ENCODE data around the gene DENND1C.

The DENND1C gene

DNA sequence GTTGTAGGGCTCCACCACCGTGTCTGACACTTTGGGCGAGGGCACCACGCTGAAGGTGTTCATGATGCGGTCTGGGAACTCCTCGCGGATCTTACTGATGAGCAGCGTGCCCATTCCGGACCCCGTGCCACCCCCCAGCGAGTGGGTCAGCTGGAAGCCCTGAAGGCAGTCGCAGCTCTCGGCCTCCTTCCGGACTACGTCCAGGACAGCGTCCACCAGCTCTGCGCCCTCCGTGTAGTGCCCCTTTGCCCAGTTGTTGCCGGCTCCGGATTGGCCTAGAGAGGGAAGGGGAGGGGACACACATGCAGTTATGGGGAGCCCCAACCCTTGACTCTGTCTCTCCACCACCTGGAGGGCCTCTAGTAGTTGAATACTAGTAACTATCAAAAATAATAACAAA, 14.4 kb upstream of the DENND1C start:
- Histone ChIP-seq H3K4me3 (no peak overlapping the region), H3K27ac (no peak overlapping the region)
- DNase-seq (ENCODE audit: low spot score), result no peak
- TF ChIP-seq, protein P1, sequence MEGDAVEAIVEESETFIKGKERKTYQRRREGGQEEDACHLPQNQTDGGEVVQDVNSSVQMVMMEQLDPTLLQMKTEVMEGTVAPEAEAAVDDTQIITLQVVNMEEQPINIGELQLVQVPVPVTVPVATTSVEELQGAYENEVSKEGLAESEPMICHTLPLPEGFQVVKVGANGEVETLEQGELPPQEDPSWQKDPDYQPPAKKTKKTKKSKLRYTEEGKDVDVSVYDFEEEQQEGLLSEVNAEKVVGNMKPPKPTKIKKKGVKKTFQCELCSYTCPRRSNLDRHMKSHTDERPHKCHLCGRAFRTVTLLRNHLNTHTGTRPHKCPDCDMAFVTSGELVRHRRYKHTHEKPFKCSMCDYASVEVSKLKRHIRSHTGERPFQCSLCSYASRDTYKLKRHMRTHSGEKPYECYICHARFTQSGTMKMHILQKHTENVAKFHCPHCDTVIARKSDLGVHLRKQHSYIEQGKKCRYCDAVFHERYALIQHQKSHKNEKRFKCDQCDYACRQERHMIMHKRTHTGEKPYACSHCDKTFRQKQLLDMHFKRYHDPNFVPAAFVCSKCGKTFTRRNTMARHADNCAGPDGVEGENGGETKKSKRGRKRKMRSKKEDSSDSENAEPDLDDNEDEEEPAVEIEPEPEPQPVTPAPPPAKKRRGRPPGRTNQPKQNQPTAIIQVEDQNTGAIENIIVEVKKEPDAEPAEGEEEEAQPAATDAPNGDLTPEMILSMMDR (IDR thresholded peaks at IDR 0.05), result no peak

DNA sequence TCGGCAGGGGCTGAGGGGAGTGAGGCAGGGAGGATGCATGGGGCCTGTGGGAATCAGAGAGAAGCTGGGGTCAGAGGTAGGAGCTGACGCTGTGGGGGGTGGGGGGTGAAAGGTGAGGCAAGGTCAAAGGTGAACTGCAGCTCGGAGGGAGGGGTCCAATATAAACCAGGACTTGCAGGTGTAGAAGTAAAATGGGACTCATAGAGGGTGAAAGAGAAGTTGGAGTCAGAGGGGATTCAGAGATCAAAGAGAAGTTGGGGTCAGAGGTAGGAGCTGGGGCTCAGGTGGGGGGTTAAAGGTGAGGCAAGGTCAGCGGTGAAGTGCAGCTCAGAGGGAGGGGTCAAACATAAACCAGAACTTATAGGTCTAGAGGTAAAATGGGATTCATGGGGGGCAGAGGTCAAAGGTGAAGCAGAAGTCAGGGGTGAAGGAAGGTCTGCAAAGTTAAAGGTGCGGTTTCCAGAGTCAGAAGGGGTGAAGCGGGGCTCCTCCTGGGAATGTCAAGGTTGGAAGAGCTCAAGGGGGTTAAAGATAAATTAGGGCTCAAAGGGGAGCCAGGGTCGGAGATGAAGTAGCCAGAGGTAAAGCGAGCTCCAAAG, 12.9 kb upstream of the DENND1C start:
- TF ChIP-seq, protein P1 (IDR thresholded peaks at IDR 0.05), result no peak
- Histone ChIP-seq H3K27ac (no peak overlapping the region), H3K4me3 (no peak overlapping the region)
- DNase-seq (ENCODE audit: low spot score), result no peak

DNA sequence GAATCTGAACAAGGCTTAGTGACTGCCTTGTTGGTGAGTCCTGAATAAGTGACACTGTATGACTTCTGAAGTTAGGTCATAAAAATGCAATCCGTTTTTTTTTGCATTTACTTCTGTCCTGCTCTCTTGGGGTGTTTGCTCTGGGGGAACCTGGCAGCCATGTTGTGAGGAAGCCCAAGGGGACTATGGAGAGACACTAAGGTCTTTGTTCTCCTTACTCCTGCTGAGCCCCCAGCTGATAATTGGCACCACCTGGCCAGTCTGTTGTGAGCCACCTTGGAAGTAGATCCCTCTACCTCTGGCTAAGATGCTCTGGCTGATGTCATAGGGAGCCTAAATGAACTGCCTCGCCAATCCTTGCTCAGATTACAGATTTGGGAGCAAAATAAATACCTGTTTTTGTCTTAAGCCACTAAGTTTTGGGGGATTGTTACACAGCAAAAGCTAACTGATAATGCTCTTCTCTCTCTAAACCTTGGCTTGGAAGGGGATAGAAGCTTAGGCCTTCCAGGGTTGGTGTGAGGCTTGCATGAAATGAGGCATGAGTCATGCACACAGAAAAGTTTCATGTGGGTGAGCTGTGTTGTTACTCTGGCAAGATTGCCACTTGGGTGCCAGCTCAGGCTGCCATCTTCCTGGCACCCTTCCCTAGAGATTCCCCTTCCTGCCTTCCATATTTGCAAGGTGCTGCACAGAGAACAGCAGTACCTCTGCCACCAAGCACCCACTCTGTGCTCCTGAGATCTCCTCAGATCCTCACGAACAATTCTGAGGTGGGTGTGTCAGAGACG, 10.4 kb upstream of the DENND1C start:
- Histone ChIP-seq H3K4me3 (no peak overlapping the region), H3K27ac (no peak overlapping the region)
- TF ChIP-seq, protein P1 (IDR thresholded peaks at IDR 0.05), result no peak
- DNase-seq (ENCODE audit: low spot score), result no peak

DNA sequence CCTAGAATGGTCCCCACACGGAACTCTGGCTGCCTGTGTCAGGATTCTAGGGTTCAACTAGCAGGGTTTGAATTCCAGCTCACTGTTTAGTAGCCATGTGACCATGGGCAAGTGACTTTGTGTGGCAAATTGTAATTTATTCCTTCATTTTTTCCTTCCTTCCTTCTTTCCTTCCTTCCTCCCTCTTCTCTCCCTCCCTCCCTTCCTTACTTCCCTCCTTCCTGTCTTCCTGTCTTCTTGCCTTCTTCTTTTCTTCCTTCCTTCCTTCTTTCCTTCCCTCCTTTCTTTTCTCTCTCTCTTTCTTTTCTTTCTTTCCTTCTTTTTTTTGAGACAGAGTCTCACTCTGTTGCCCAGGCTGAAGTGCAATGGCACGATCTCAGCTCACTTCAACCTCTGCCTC, 8.5 kb upstream of the DENND1C start:
- Histone ChIP-seq H3K27ac (no peak overlapping the region), H3K4me3 (no peak overlapping the region)

DNA sequence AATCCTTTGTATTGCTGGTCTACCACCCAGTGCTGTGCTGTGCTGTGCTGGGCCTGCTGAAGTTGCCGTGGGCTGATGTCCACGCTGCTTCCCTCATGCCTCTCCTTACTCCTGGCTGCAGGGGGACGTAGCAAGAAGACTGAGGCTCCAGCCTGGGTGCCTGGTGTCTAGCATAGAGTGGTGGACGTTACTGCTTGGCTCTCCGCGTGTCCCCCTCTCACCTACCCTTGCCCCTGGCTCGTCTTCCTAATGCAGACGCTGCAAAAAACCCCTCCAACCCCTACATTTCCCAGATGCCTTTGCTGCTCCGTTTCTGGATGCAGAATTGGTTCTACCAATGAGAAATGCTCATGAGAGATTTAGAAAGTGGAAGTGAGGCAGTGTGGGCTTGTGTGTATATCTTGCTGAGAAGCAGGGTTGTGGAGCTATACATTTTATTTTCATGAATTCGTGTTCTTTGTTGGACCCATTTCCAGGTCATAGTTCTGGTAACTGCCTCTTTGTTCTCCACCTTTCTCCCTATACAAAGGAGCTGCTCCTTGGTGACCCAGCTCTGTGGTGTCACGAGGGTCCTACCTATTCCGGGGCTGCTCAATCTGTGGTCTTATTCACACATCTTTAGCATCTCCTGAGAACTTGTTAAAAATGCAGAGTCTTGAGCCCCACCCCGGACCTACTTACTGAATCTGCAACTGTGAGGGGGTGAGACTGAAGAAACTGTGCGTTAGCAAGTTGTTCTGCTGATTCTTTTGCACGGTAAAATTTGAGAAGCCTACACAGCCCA, 7.9 kb upstream of the DENND1C start:
- Histone ChIP-seq H3K4me3 (no peak overlapping the region), H3K27ac (no peak overlapping the region)
- TF ChIP-seq, protein P1 (IDR thresholded peaks at IDR 0.05), result no peak
- no peak for DNase-seq (ENCODE audit: low spot score)

More for the DNA sequence above, 8.5 kb upstream of the DENND1C start:
- no peak for DNase-seq (ENCODE audit: low spot score)
- TF ChIP-seq, protein P1 (IDR thresholded peaks at IDR 0.05), result no peak

DNA sequence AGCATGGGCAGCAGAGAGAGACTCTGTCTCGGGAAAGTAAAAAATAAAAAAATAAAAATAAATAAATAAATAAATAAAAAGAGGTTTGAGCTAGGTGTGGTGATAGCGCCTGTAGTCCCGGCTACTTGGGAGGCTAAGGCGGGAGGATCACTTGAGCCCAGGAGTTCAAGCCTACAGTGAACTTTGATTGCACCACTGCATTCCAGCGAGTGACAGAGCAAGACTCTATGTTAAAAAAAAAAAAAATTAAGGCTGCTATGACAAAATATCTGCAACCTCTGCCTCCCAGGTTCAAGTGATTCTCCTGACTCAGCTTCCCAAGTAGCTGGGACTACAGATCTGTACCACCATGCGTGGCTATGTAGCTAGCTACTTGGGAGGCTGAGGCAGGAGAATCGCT, 3.2 kb upstream of the DENND1C start:
- H3K27ac ChIP-seq, result no peak overlapping the region
- H3K4me3 ChIP-seq, result no peak overlapping the region
- TF ChIP-seq, protein P1 (IDR thresholded peaks at IDR 0.05), result no peak
- DNase-seq (ENCODE audit: low spot score), result no peak
